Sciatic nerve (tissue), 1 donor: Measurements from ENCODE around the gene LYSMD4. TPM values are rescaled to one million over a fixed set of nuclear protein-coding genes. Genes with fewer than 3 reads are reported as not detected.

ENCODE experiments used
- total RNA-seq: library from RNA; stranded (reverse); fragmentation: NEBNext Ultra II Directional; extraction: Animal tissue kit (Norgen Biotek cat#: 25700); gene quantifications from one replicate; pipeline ENCODE4 v1.2.1, GENCODE V29; 2021
- donor health status: DM: no; HTN: no; CAD: no.

The LYSMD4 gene
- total RNA-seq, 1 donor from 2014 or later = 16.0 TPM

Other genes starting within 250 kb of the LYSMD4 start
- 75.9 TPM for gene MEF2A, start 167.5 kb downstream of the LYSMD4 start, total RNA-seq